ENCODE data around the gene FAM174C. TPM values are rescaled to one million over a fixed set of nuclear protein-coding genes. Genes with fewer than 3 reads are reported as not detected.

FAM174C gene
- total and polyA plus RNA-seq, 10 of the 15 experiments (the other 5 are each of a cell fraction or from before 2014, with no cell fraction given) = 0.89 to 94.6 (median 43.6) TPM

DNA sequence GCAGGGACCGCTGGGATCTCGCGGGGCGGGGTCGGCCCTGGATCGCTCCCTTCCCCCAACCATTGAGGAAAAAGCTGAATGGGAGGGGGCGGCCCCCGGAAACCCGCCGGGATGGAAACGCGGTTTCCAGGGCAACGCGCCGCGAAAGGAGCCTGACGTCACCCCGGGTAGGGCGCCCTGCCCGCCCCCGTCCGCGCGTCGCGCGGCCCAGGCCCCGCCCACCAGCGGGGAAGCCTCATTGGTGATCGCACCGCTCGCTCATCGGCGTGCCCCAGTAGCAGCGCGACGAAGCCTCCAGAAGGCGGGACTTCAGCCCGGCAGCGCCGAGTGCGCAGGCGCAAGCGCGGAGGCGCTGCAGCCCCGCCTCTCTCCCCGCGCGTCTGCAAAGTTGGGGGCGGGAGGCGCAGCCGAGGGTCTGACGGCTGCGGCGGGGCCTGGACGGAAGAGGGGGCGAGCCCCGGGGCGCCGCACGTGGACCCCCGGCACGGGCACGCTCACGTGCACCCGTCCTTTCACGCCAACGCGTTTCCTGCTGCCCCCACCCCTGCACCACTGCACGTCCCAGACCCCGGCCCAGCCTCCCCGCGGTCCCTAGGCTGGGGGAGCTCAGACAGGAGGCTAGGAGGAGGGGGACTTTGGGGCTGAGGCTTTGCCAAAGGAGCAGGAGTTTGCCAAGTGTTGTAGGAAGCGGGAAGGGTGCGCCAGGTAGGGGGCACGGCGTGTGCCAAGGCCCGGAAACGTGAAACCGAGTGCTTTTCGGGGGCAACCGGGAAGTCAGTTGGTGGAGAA lies 14.4 kb upstream of the FAM174C start (continued):
- TF ChIP-seq ASH2L (IDR thresholded peaks at IDR 0.05; ENCODE audit: borderline replicate concordance, low read depth) (no peak), TAF1 (IDR thresholded peaks at IDR 0.05; ENCODE audit: borderline replicate concordance, low read depth, low read length) (no peak), EZH2 (IDR thresholded peaks at IDR 0.05; ENCODE audit: borderline replicate concordance, control insufficient read depth, low read depth, low read length) (no peak), TCF7 (IDR thresholded peaks at IDR 0.05; ENCODE audit: borderline replicate concordance) (no peak), ETV6 (conservative IDR thresholded peaks at IDR 0.05 in 1 of 2, IDR thresholded peaks at IDR 0.05 in 1 of 2; ENCODE audit: borderline replicate concordance in 1 of 2, low read depth in 1 of 2) (peak in 1 of 2 experiments; percentile 15; a peak in 1 of 4 replicates), ZNF622 (IDR thresholded peaks at IDR 0.05) (no peak), BACH1 (IDR thresholded peaks at IDR 0.05; ENCODE audit: borderline replicate concordance) (no peak), PML (IDR thresholded peaks at IDR 0.05; ENCODE audit: low read length) (no peak), RCOR1 (conservative IDR thresholded peaks at IDR 0.05; ENCODE audit: low read depth, low read length) (no peak), ESRRA (IDR thresholded peaks at IDR 0.05; ENCODE audit: low read length) (no peak), MEF2B (IDR thresholded peaks at IDR 0.05; ENCODE audit: partially characterized antibody, poor library complexity, severe bottlenecking) (no peak), PAX5 (IDR thresholded peaks at IDR 0.05; ENCODE audit: borderline replicate concordance, low read depth, low read length) (no peak), TCF3 (IDR thresholded peaks at IDR 0.05; ENCODE audit: borderline replicate concordance, insufficient read depth, low read depth, low read length) (no peak)
- TF ChIP-seq, protein P1, sequence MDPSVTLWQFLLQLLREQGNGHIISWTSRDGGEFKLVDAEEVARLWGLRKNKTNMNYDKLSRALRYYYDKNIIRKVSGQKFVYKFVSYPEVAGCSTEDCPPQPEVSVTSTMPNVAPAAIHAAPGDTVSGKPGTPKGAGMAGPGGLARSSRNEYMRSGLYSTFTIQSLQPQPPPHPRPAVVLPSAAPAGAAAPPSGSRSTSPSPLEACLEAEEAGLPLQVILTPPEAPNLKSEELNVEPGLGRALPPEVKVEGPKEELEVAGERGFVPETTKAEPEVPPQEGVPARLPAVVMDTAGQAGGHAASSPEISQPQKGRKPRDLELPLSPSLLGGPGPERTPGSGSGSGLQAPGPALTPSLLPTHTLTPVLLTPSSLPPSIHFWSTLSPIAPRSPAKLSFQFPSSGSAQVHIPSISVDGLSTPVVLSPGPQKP (IDR thresholded peaks at IDR 0.05; ENCODE audit: low read depth, low read length) = no peak
- TF ChIP-seq, protein P2, sequence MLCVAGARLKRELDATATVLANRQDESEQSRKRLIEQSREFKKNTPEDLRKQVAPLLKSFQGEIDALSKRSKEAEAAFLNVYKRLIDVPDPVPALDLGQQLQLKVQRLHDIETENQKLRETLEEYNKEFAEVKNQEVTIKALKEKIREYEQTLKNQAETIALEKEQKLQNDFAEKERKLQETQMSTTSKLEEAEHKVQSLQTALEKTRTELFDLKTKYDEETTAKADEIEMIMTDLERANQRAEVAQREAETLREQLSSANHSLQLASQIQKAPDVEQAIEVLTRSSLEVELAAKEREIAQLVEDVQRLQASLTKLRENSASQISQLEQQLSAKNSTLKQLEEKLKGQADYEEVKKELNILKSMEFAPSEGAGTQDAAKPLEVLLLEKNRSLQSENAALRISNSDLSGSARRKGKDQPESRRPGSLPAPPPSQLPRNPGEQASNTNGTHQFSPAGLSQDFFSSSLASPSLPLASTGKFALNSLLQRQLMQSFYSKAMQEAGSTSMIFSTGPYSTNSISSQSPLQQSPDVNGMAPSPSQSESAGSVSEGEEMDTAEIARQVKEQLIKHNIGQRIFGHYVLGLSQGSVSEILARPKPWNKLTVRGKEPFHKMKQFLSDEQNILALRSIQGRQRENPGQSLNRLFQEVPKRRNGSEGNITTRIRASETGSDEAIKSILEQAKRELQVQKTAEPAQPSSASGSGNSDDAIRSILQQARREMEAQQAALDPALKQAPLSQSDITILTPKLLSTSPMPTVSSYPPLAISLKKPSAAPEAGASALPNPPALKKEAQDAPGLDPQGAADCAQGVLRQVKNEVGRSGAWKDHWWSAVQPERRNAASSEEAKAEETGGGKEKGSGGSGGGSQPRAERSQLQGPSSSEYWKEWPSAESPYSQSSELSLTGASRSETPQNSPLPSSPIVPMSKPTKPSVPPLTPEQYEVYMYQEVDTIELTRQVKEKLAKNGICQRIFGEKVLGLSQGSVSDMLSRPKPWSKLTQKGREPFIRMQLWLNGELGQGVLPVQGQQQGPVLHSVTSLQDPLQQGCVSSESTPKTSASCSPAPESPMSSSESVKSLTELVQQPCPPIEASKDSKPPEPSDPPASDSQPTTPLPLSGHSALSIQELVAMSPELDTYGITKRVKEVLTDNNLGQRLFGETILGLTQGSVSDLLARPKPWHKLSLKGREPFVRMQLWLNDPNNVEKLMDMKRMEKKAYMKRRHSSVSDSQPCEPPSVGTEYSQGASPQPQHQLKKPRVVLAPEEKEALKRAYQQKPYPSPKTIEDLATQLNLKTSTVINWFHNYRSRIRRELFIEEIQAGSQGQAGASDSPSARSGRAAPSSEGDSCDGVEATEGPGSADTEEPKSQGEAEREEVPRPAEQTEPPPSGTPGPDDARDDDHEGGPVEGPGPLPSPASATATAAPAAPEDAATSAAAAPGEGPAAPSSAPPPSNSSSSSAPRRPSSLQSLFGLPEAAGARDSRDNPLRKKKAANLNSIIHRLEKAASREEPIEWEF (IDR thresholded peaks at IDR 0.05; ENCODE audit: insufficient replicate concordance, low read depth, low read length) = no peak
- TF ChIP-seq, protein P3, sequence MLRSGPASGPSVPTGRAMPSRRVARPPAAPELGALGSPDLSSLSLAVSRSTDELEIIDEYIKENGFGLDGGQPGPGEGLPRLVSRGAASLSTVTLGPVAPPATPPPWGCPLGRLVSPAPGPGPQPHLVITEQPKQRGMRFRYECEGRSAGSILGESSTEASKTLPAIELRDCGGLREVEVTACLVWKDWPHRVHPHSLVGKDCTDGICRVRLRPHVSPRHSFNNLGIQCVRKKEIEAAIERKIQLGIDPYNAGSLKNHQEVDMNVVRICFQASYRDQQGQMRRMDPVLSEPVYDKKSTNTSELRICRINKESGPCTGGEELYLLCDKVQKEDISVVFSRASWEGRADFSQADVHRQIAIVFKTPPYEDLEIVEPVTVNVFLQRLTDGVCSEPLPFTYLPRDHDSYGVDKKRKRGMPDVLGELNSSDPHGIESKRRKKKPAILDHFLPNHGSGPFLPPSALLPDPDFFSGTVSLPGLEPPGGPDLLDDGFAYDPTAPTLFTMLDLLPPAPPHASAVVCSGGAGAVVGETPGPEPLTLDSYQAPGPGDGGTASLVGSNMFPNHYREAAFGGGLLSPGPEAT (IDR thresholded peaks at IDR 0.05; ENCODE audit: low read depth) = no peak
- TF ChIP-seq, protein P4, sequence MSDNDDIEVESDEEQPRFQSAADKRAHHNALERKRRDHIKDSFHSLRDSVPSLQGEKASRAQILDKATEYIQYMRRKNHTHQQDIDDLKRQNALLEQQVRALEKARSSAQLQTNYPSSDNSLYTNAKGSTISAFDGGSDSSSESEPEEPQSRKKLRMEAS (IDR thresholded peaks at IDR 0.05; ENCODE audit: low read depth, low read length) = peak; percentile 59; the same call in 1 of the 2 replicates
- TF ChIP-seq, protein P5, sequence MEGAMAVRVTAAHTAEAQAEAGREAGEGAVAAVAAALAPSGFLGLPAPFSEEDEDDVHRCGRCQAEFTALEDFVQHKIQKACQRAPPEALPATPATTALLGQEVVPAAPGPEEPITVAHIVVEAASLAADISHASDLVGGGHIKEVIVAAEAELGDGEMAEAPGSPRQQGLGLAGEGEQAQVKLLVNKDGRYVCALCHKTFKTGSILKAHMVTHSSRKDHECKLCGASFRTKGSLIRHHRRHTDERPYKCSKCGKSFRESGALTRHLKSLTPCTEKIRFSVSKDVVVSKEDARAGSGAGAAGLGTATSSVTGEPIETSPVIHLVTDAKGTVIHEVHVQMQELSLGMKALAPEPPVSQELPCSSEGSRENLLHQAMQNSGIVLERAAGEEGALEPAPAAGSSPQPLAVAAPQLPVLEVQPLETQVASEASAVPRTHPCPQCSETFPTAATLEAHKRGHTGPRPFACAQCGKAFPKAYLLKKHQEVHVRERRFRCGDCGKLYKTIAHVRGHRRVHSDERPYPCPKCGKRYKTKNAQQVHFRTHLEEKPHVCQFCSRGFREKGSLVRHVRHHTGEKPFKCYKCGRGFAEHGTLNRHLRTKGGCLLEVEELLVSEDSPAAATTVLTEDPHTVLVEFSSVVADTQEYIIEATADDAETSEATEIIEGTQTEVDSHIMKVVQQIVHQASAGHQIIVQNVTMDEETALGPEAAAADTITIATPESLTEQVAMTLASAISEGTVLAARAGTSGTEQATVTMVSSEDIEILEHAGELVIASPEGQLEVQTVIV (IDR thresholded peaks at IDR 0.05; ENCODE audit: borderline replicate concordance, partially characterized antibody) = no peak

Measured in GM12878 (cell line).